DMS 273 (cell line): Measurements from ENCODE around the gene PRKD1.
"Not testable (repeated sequence)": the region's sequence is repeated elsewhere in the genome, so short reads cannot be mapped to it uniquely, and the experiment has no call there.

ENCODE experiments used
- DNase-seq: peaks from one replicate; lab custom pipeline; 2025; ENCODE audit not compliant: unreplicated experiment; lab: John Stamatoyannopoulos, UW

Gene PRKD1

DNA sequence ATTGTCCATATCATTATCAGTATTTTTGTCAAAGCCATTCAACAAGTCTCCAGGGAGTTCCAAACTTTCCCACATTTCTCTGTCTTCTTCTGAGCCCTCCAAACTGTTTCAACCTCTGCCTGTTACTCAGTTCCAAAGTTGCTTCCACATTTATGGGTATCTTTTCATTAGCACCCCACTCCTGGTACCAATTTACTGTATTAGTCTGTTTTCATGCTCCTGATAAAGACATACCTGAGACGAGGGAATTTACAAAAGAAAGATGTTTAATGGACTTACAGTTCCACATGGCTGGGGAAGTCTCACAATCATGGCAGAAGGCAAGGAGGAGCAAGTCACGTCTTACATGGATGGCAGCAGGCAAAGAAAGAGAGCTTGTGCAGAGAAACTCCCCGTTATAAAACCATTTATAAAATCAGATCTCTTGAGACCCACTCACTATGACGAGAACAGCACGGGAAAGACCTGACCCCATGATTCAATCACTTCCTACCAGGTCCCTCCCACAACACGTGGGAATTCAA is 87.2 kb downstream of the PRKD1 start:
- not testable (repeated sequence) for DNase-seq

DNA sequence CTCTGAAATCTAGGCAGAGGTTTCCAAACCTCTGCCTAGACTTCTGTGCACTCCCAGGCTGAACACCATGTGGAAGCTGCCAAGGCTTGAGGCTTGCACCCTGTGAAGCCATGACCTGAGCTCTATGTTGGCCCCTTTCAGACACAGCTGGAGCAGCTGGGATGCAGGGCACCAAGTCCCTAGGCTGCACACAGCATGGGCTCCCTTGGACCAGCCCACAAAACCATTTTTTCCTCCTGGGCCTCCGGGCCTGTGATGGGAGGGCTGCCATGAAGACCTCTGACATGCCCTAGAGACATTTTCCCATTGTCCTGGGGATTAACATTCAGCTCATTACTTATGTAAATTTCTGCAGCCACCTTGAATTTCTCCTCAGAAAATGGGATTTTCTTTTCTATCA is 88.0 kb downstream of the PRKD1 start:
- DNase-seq = not testable (repeated sequence)

DNA sequence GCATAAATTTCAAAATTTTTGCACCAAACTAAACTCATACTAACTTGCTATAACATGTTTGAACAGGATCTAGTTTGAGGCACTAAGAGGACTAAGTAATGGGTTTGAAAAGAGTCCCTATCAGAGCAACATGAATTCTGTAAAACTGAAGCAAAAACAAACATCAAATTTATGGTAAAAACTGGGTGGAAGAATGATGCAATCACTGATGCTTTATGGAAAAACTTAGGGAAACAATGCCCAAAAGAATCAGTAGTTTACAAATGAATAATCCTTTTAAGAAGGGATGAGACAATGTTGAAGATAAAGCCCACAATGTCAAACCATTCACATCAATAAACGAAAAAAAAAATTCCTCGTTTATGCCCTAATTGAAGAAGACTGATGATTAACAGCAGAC is 88.9 kb downstream of the PRKD1 start:
- no peak for DNase-seq

DNA sequence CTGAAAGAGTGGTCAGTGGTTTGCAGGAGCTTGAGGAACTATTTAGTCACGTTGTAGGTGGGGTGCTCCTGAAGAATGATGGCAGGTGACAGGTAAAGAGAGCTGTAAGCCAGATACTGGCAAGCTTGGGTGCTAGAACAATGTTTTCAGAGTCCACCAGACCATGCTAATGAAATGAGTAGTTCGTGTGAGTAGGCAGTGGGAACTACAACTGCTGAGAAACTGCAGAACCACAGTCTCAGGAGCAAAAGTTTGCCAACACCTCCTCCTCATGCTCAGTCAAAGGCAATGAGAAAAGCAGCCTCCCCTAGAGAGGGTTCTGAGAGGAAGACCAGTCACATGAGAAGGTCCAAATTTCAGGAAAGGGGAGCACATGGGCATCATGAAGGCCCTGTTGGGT is 91.3 kb downstream of the PRKD1 start:
- DNase-seq = no peak

DNA sequence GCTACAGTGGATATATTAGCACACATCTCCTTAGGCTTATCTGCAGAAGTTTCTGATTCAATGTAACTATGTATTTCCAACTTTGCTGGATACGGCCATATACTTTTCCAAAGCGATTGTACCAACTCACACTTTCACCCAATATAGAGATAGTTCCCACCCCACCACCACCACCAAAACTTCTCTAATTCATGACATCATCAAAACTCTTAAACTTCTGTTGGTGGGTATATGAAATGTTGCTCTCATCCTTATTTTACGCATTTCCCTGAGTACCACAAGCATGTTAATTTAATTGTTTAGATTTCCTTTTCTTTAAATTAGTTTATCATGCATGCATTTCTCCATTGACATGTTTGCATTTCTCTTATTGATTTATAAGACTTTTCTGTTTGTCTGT is 95.6 kb downstream of the PRKD1 start:
- no peak for DNase-seq

DNA sequence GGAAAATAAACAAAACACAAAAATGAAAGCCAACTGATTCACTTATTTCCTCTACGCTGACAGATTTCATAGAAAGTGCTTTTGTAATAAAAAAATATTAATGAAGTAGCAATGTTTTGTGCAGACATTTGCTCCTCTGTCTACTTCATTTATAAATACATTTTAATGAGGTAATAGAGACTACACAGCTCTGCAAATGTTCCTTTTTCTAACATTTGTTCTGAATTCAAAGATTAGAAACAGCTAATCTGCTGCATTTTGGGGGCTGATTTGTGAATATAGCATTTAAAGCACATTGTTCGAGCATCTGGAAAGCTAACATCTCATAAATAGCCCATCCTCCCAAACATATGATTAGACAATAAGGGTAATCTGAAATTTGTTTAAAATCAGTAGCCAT is 97.8 kb downstream of the PRKD1 start:
- DNase-seq = no peak

DNA sequence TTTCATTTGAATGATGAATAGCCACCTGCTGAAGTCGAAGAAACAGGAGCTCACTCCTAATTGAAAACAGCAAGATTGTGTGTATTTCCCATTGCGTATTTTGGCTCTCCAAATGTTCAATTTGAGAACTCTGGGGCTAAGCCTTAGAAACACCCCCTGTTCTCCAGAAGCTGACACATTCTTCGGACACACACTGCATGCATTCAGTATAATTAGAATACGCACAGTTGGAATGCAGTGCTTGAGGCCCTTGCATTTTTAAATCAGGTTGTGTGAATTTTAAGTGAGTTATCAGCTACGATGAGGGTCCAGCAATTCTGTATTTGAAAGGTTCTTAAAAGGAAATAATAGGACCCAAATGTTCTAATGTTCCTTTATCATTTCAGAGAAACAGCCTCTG is 103.8 kb downstream of the PRKD1 start:
- no peak for DNase-seq

DNA sequence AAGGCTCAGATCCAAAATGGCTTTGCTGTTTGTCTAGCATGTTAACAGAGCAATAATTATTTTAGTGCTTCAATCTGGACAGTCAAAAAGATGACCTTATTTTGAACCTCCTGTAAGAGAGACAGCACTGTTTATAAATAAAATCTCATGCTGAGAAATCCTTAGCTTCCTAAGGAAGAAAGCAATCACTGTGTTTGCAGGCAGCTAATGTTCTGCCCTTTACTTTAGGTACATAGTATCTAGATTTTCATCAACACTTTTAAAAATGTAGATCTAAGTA is 105.3 kb downstream of the PRKD1 start:
- no peak for DNase-seq

DNA sequence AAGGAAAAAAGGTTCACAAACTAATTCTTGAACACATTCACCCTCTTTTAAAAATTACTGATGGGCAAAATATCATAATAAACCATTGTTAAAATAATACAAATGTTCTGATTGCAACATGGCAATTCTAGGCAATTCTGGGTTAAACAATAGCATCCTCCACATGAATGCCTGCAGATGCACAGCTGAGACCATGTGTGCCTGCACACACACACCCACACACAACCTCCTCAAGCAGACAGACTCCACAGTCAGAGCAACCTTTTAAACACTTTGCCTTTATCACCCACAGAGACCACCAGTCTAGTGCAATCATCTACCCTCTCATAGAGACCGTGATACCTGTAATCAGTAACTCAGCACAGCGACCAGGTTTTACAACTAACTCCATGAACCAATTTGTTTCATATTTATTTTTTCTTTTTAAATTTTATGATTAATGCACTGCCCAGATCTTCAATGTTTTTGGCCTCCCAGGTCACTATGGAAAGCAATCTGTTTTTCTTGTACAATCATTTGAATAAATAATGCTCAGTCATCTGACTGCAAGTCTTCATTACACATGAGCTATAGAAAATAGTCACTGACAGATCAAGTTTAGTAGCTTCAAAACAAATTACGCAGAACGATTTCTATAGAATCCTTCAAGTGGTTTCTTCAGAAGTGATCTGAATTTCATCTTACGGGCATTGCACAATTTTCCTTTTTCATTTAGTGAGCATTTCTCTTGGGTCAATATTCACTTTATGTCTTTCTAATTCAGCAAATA is 105.8 kb downstream of the PRKD1 start:
- no peak for DNase-seq

DNA sequence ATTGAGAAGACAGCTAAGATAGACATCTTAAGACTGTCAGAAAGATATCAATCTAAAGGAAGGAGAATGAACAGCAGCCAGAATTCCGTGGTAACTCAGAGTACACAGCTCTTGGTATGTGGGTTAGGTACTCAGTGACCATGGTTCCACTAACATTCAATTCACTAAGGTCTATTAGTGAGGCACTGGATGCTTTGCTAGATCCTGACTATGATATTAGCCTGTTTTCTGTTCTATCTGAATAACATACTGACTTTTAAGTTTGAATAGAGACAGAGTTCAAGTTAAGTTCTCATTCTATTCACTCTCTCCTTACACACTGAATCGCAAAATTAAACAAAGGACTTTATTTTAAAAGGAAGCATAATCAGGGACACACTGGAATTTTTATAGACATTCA is 106.4 kb downstream of the PRKD1 start:
- no peak for DNase-seq

DNA sequence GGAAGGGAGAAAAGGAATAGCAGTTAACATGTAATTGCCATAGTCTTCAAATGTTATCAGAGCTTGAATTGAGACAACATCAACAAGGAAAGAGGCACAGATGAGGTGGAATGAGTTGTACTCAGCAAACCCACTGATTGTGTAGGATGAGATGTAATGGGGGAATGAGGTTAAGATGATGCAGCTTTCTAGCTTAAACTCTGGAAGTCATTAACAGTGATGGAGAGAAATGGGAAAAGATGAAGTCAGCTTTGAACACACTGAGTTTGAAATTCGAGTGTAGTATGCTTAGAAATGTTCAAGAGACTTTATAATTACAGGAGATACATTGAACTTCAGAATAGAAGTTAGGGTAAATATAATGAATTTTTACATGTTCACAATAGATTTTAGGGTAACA is 106.9 kb downstream of the PRKD1 start:
- no peak for DNase-seq

DNA sequence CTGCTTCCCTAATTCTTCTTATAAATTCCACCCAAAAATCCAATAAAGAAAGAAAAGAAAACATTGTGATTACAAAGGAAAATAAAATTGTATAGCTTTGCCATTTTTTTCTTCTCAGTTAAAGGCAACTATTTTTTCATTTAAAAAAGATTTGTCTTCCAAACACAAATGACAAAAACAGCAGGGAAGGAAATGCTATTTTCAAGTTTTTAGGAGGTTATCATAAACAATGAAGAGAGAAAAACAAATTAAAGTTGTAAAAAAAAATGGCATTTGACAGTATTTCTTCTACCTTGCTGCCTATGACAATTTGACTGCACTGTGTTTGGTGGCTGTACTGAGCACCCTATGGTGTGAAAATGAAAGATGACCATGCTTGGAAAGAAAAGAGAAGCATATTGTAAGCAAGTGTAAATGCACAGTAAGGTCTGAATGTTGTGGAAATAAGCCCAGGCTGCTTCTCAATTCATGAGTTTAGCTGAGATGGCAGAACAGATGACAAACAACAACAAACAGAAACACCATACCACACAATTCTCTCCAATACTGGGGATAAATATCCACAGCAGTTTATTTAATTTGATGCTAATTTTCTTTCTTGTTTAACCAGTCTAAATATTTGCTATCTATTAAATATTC is 109.8 kb downstream of the PRKD1 start:
- DNase-seq = no peak

DNA sequence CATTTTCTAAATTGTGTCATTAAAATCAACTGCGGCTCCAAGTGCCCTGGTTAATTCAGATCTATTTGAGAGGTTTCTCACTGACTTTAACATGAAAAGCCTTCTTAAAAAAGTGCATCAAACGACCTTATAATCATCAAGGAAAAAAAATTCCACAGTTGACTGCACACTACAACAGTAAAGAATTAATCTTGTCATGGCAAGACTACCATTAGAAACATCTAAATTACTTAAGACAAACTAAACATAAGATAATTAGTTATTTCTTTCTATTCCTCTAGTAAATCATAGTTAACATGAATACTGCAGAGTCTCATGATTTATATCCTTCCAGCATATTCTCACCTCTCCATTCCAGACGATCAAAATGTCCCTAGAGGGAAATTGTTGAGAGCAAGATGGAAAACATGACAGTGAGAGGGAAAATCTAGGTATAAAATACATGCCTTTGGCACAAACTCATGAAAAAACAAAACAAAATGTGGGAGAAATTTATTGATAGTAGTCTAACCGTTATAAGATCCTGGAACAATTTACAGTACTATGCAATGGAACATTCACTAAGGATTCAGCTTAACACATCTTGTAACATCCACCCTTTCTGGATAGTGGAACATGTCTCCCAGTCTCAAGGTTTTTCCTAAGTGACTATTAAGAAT is 112.5 kb downstream of the PRKD1 start:
- DNase-seq = no peak

DNA sequence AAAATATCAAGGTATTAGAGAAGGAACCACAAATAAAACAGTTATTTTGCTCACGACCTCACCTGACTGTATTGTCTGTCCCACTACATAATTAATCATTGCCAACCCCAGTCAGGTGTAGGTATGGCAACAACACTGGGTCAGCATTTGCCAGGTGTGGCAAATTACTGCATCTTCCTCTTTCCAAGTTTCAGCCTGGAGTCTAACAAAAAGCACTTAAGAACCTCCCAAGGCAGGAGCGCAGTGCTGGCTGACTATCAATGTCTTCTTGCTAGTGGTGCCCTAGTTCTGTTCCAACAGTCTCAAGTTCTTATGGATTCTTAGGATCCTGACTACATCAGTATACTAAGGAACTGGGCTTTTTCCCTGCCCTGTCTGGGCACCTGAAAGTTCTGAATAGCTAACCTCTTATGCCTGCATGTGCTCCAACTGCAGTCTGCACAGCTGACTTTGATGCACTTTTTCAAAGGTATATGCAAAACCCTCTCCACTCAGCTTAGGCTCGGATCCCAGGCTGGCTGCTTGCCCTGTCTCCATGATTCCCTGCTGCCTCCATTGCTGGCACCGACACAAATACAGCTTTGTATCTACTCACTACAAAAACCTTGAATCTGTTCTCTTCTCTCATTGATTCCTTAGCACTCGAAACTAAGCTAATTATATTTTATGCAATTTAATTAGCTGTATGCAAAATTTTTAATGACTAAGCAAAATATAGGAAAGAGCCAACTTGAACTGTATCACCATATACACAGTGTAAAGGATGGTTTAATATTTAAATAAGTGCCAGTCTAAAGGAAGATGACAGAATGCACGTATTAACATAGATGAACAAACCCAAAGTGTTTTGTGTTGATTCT is 113.3 kb downstream of the PRKD1 start:
- peak; percentile 70 for DNase-seq

DNA sequence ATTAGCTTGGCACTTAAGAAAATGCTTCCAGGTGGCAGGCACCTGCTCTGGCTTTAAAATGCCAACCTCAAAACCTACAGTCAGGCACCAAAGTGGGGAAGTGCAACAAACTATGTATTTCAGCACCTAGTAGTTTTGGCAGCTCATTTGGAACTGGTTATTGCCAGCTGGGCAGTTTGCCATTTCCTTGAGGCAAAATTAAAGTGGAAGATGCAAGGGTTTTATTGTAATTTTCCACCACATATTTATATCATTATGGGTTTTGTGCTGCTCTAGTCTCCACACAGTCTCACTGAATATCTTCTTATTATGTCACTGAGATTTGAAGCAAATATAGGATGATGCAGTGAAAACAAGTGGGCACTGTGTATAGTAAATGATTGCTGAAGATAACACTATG is 117.0 kb downstream of the PRKD1 start:
- peak; percentile 29 for DNase-seq

DNA sequence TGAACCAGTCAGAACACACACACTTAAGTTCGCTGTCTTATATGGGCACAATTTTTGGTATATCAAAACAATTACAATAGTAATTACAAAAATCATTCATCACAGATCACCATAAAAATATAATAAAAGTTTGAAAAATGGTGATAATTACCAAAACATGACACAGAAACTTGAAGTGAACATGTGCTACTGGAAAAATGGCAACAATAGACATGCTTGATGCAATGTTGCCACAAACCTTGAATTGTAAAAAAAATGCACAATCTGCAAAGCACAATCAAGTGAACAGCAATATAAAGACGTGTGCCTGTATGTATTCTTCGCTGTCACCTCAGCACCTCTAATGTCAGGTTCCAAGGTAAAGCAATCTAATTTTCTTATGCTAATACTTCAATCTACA is 117.6 kb downstream of the PRKD1 start:
- no peak for DNase-seq

DNA sequence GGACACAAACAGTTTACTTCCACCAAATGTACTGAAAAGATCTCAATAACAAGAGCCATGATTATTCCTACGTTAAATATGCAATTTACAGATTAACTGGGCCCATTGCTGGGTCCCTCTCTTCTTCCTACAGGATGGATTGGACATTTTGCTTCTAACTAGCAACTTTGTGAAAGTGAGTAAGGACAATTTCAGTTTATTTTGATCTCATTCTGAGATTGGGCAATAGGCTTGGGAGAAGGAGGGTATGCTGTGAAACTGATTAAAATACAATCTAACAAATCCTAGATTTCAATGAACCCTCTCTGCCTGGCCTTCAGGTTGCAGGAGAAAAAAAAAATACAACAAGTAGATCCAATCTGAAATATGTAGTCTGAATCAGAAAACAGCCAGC is 121.5 kb downstream of the PRKD1 start:
- DNase-seq = no peak

DNA sequence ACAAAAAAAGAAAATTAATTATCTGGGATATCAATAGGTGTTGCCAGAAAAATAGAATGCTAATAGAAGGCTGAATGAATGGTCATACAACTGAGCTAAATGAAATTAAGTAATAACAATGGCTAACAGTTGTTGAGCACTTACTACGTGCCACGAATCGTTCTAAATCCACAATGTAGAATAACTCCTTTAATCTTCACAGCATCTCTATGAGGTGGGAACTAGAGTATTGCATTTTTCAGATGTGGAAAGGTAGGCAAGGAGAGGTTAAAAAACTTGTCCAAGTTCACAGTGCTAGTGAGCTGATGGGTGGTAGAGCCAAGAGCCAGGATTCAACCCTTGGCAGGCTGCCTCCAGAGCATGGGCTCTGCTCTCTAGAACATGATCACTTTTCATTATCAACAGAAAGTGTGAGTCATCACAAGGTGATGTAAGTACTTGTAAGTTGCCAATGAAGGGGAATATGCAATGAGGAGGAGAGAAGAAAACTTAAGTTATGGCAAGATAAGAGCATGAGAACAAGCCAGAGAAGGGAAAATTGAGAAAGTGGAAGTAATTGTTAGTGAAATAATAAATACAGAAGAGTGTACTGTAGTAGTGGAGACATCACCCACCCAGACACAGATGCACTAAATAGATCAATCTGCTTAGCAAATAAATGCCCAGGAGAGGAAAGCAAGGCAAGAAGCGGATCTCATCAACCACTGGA is 122.1 kb downstream of the PRKD1 start:
- peak; percentile 90 for DNase-seq

DNA sequence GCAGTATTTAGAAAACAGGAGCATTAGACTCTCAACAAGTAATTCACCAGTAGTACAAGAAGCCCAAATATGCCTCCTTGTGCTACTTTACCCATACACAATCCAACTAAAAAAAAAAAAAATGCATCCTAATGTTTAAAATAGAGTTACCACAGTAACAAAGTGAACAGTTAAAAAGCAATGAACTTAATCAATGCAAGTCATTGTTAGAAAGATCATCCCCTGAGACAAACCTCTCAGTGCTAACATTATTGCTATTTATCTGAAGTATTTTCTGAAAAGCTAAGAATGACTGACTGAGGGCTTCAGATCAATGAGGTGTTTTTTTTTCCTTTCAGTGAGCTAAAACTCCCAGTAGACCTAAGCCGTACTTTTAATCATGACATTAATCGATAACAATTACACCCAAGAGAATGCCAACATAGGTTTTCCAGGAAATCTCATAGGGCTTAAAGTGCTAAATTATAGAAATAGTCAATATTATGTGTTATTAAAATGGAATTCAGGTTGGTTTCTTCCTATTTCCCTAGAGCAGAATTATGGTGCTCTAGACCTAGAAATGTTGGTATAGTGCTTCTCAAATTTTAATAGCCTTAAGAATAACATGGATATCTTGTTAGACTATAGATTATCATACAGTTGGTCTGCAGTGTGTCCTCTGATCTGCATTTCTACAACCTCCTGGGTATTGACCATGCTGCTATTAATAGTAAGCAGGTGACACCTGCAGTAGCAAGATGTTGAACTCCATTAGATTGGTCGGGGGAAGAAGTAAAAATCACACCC is 123.0 kb downstream of the PRKD1 start:
- DNase-seq = no peak

DNA sequence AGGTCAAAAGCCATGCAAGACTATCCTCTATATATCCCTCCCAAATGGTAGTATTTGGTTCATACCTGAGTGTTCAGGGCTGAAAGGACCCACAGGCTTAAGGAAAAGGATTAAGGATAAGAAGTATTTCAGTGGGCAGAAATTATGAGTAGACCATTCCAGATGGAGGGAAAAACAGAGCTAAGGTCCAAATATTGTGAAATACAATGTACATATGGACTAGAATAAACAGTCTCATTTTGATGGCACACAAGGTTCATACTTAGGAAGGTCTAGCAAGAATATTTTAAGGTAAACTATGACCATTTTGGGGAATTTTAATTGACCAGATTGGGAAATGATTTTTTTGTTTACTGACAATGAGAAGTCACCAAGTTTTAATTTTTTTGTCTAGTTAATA is 124.6 kb downstream of the PRKD1 start:
- peak; percentile 52 for DNase-seq
